ENCODE measurements around the gene R3HDM4. TPM values are rescaled to one million over a fixed set of nuclear protein-coding genes. Genes with fewer than 3 reads are reported as not detected.

The R3HDM4 gene
- total and polyA plus RNA-seq, 2 donors (not counting 3 experiments of a cell fraction or from before 2014, with no cell fraction given), result 51.8 to 53.9 TPM

GRCh38 chr19:939439-939838 lies 26.4 kb upstream of the R3HDM4 start:
- H3K4me1 ChIP-seq (ENCODE audit: control insufficient read depth, extremely low read depth, insufficient read depth, low read length), result peaks cover 25% of the 10 kb centered on the region
- no peak overlapping the region for H3K27ac ChIP-seq (ENCODE audit: insufficient read depth, low read depth, low read length)
- H3K9ac ChIP-seq (replicated peaks; ENCODE audit: extremely low read depth, insufficient read depth, low read length), result no peak overlapping the region
- no peaks in the 10 kb centered on the region for H4K20me1 ChIP-seq (replicated peaks; ENCODE audit: control insufficient read depth, extremely low read depth, insufficient read depth, low read length)
- FAIRE-seq (no peak), DNase-seq (ENCODE audit: low read depth, low spot score) (no peak)
- no peak overlapping the region for H3K4me3 ChIP-seq (replicated peaks in 1 of 3; ENCODE audit: insufficient read depth in 1 of 3, low read depth in 1 of 3, low read length in 3 of 3)
- POLR2A ChIA-PET, result no interaction called here
- H2AFZ ChIP-seq (ENCODE audit: low read depth, low read length), result no peak overlapping the region
- dilution Hi-C loops (cut with MboI; ENCODE audit: extremely low pct_ligation_motif_present, low sequenced_read_pairs) (no loop called here), intact Hi-C loops (cut with micrococcal nuclease) (loop anchor here (10.0 kb wide), 1 partner anchor 165 kb away; the partner anchor contains the start of gene GPX4)
- no peaks in the 10 kb centered on the region for H3K9me3 ChIP-seq (replicated peaks; ENCODE audit: control insufficient read depth, insufficient read depth, low read length)
- H3K9me1 ChIP-seq (replicated peaks; ENCODE audit: control insufficient read depth, extremely low read depth, insufficient read depth, low read length), result no peaks in the 10 kb centered on the region
- peaks cover 2% of the 10 kb centered on the region for H3K79me2 ChIP-seq (ENCODE audit: control insufficient read depth, insufficient read depth, low read length)
- H3K36me3 ChIP-seq (ENCODE audit: control insufficient read depth in 2 of 2, extremely low read depth in 1 of 2, insufficient read depth in 2 of 2, low read length in 2 of 2), result no peaks in the 10 kb centered on the region
- CTCF ChIA-PET, result interaction anchor here (0.6 to 1.5 kb wide), 2 partner anchors 42 to 45 kb away, joined by 3 read pairs; partner anchors contain the start of gene WDR18
- no peak for TF ChIP-seq GATA2 (IDR thresholded peaks at IDR 0.05; ENCODE audit: insufficient read depth, insufficient read length, low read depth, low read length)
- TF ChIP-seq POLR2AphosphoS5 (IDR thresholded peaks at IDR 0.05; ENCODE audit: insufficient read depth, low read depth, low read length), result no peak
- TF ChIP-seq CTCF (IDR thresholded peaks at IDR 0.05; ENCODE audit: extremely low read depth in 1 of 2, insufficient read depth in 1 of 2, low read depth in 1 of 2, low read length in 2 of 2), result no peak
- TF ChIP-seq POLR2A (IDR thresholded peaks at IDR 0.05; ENCODE audit: low read depth, low read length), result no peak
- no peak for TF ChIP-seq FOS (IDR thresholded peaks at IDR 0.05; ENCODE audit: borderline replicate concordance, insufficient read depth, low read length)
- TF ChIP-seq EZH2 (IDR thresholded peaks at IDR 0.05; ENCODE audit: borderline replicate concordance, low read depth, low read length, severe bottlenecking), result no peak
- TF ChIP-seq JUN (IDR thresholded peaks at IDR 0.05; ENCODE audit: borderline replicate concordance, insufficient read depth, insufficient read length, low read depth), result no peak
- no peak for TF ChIP-seq MYC (IDR thresholded peaks at IDR 0.05; ENCODE audit: low read depth, low read length)
- TF ChIP-seq MAX (IDR thresholded peaks at IDR 0.05; ENCODE audit: insufficient read depth, insufficient read length), result no peak
- no TSS peak for BruUV-seq (replicated peaks)
- H3K4me2 ChIP-seq (ENCODE audit: insufficient read depth, low read length), result no peak overlapping the region
- H3K27me3 ChIP-seq (ENCODE audit: control insufficient read depth in 2 of 2, insufficient read depth in 2 of 2, low read length in 2 of 2), result no peaks in the 10 kb centered on the region

Measured in endothelial cell of umbilical vein (primary cell).